B cell (primary cell): ENCODE results near the gene NUFIP1. TPM values are rescaled to one million over a fixed set of nuclear protein-coding genes. Genes with fewer than 3 reads are reported as not detected.
"Not testable (repeated sequence)": the region's sequence is repeated elsewhere in the genome, so short reads cannot be mapped to it uniquely, and the experiment has no call there.

Experiments
- ATAC-seq: fragments of 200-7000 bp; cut with Tn5 transposase; one replicate; pipeline ENCODE4 v1.10.0; 2021; ENCODE audit warnings: low read depth, mild to moderate bottlenecking, moderate number of reproducible peaks, moderate library complexity
- CTCF ChIA-PET: fragments of 350-600 bp; sonication (Branson Sonifier 250); formaldehyde crosslinking; loops from one replicate; lab custom pipeline; 2021; ENCODE audit warnings: antibody characterized with exemption, inconsistent platforms; lab: Charles Lee
- POLR2A ChIA-PET: fragments of 350-600 bp; sonication (Branson Sonifier 250); formaldehyde crosslinking; loops from one replicate; lab custom pipeline; 2021; ENCODE audit warnings: antibody characterized with exemption; lab: Charles Lee
- DNase-seq: peaks from one replicate; pipeline ENCODE4 v3.0.0; 2013
- H2AFZ ChIP-seq: 2 replicates; pipeline ENCODE4 v1.6.1; 2012; ENCODE audit warnings: mild to moderate bottlenecking, low read depth, low read length; ENCODE audit not compliant: insufficient read depth, poor library complexity, severe bottlenecking
- H3K27ac ChIP-seq, 2 donors: 1 replicate in 1 of 2; 2 replicates in 1 of 2; pipeline ENCODE4 v1.5.1; 2012 to 2013; ENCODE audit warnings: low read length in 2 of 2, mild to moderate bottlenecking in 2 of 2, moderate library complexity in 1 of 2
- H3K27me3 ChIP-seq, 4 experiments: fragments of 200-600 bp in 1 of 4; sonication (generic) in 1 of 4; replicated peaks in 1 of 4; 1 replicate in 2 of 4; 2 replicates in 2 of 4; pipeline versions ENCODE4 v1.6.1 to v1.7.0; 2013 to 2016; ENCODE audit warnings: low read length in 3 of 4, mild to moderate bottlenecking in 2 of 4, mixed read lengths in 1 of 4, moderate library complexity in 1 of 4; ENCODE audit not compliant: insufficient read depth in 4 of 4, control insufficient read depth in 3 of 4; ENCODE audit errors: control extremely low read depth in 1 of 4
- H3K36me3 ChIP-seq, 2 experiments: replicated peaks in 1 of 2; 1 replicate in 1 of 2; 2 replicates in 1 of 2; pipeline versions ENCODE4 v1.6.1 to v1.7.1; 2013; ENCODE audit warnings: low read length in 1 of 2; ENCODE audit not compliant: insufficient read depth in 2 of 2, control insufficient read depth in 1 of 2; ENCODE audit errors: control extremely low read depth in 1 of 2, extremely low read depth in 1 of 2
- H3K4me1 ChIP-seq, 2 donors: fragments of 200-600 bp in 1 of 2; sonication (generic) in 1 of 2; 1 replicate in 1 of 2; 2 replicates in 1 of 2; pipeline versions ENCODE4 v1.5.1 to v1.6.1; 2013 to 2017; ENCODE audit warnings: low read length in 2 of 2; ENCODE audit not compliant: control insufficient read depth in 2 of 2, insufficient read depth in 2 of 2
- H3K4me2 ChIP-seq: replicated peaks from 2 replicates; pipeline ENCODE3; 2012; ENCODE audit warnings: mild to moderate bottlenecking, low read depth, low read length; ENCODE audit not compliant: poor library complexity, severe bottlenecking
- H3K4me3 ChIP-seq, 5 experiments: fragments of 200-600 bp in 1 of 5; sonication (generic) in 1 of 5; 1 replicate in 3 of 5; 2 replicates in 2 of 5; pipeline versions ENCODE4 v1.5.1 to v1.7.0; 2011 to 2016; ENCODE audit warnings: low read length in 4 of 5, mild to moderate bottlenecking in 4 of 5, low read depth in 2 of 5, control low read depth in 1 of 5, moderate library complexity in 1 of 5; ENCODE audit not compliant: insufficient read depth in 1 of 5; ENCODE audit errors: control extremely low read depth in 1 of 5, extremely low read depth in 1 of 5
- H3K79me2 ChIP-seq: fragments of 200-600 bp; sonication (generic); one replicate; pipeline ENCODE4 v1.6.0; 2016; ENCODE audit warnings: low read length; ENCODE audit not compliant: control insufficient read depth, insufficient read depth
- H3K9ac ChIP-seq: fragments of 200-600 bp; sonication (generic); 2 replicates; pipeline ENCODE4 v1.6.1; 2017; ENCODE audit warnings: mild to moderate bottlenecking, low read length, moderate library complexity
- H3K9me3 ChIP-seq, 3 donors: one replicate each; pipeline versions ENCODE4 v1.6.1 to v1.7.1; 2013; ENCODE audit warnings: low read length in 2 of 3; ENCODE audit not compliant: control insufficient read depth in 2 of 3, insufficient read depth in 1 of 3; ENCODE audit errors: control extremely low read depth in 1 of 3
- H4K20me1 ChIP-seq: 2 replicates; pipeline ENCODE4 v1.6.0; 2012; ENCODE audit warnings: mild to moderate bottlenecking, low read length; ENCODE audit not compliant: insufficient read depth, control insufficient read depth, poor library complexity, severe bottlenecking
- H3K27ac Mint-ChIP-seq: one replicate; pipeline ENCODE4 v1.8.0; 2021; ENCODE audit warnings: mixed read lengths
- H3K27me3 Mint-ChIP-seq: one replicate; pipeline ENCODE4 v1.8.0; 2021; ENCODE audit warnings: mixed read lengths
- H3K4me1 Mint-ChIP-seq: one replicate; pipeline ENCODE4 v1.8.0; 2021; ENCODE audit warnings: mixed read lengths
- H3K4me3 Mint-ChIP-seq: one replicate; pipeline ENCODE4 v1.8.0; 2021; ENCODE audit warnings: mixed read lengths
- H3K9me3 Mint-ChIP-seq: one replicate; pipeline ENCODE4 v1.8.0; 2022; ENCODE audit warnings: mixed read lengths; ENCODE audit not compliant: insufficient read depth
- EZH2 ChIP-seq: IDR thresholded peaks from 2 replicates; pipeline ENCODE4 v1.6.1; 2012; ENCODE audit warnings: borderline replicate concordance, low read depth, mild to moderate bottlenecking, moderate library complexity, low read length; ENCODE audit not compliant: insufficient read depth, poor library complexity, severe bottlenecking
- WGBS: methylation state at CpG from one replicate; pipeline ENCODE4 v1.1.5; 2013; ENCODE audit warnings: missing lambda C conversion rate; ENCODE audit not compliant: insufficient coverage; 5-methylcytosine and 5-hydroxymethylcytosine counted together
- intact Hi-C: fragments of 100-400 bp; cut with micrococcal nuclease; formaldehyde crosslinking; loops from one replicate; pipeline ENCODE4 v1.10.0; 2022
- polyA plus RNA-seq: library from polyadenylated mRNA; depleted of rRNA; stranded (reverse); fragments of >200 nt; gene quantifications from 2 replicates; pipeline ENCODE4 v1.2.3, GENCODE V29; 2012
- total RNA-seq, 2 donors: library from RNA; stranded (reverse); fragments of 120-200 nt in 1 of 2; gene quantifications; 1 replicate in 1 of 2; 2 replicates in 1 of 2; pipeline versions ENCODE4 v1.2.3 to v1.2.4, GENCODE V29; 2013 to 2022
- TF ChIP-seq, protein P1 (sequence below): fragments of 200-600 bp; IDR thresholded peaks from one replicate; pipeline ENCODE4 v1.8.0; 2022; ENCODE audit warnings: antibody characterized with exemption, mild to moderate bottlenecking

NUFIP1 gene
- total and polyA plus RNA-seq, 2 donors (not counting 1 experiment from before 2014, with no cell fraction given): 2.2 to 4.7 TPM

GRCh38 chr13:44902738-44903137 is 86.5 kb downstream of the NUFIP1 start:
- Mint-ChIP-seq H3K4me1 (no peaks in the 10 kb centered on the region), H3K27me3 (peaks cover 48% of the 10 kb centered on the region), H3K4me3 (no peak overlapping the region), H3K9me3 (no peaks in the 10 kb centered on the region), H3K27ac (no peak overlapping the region)
- H2AFZ ChIP-seq: no peak overlapping the region
- no peaks in the 10 kb centered on the region for H3K9me3 ChIP-seq
- H3K4me1 ChIP-seq: no peaks in the 10 kb centered on the region
- intact Hi-C loops: no loop called here
- no peaks in the 10 kb centered on the region for H4K20me1 ChIP-seq
- ChIA-PET POLR2A (no interaction called here), CTCF (no interaction called here)
- H3K27me3 ChIP-seq: peaks cover 0 to 9% (median 2%) of the 10 kb centered on the region in 4 experiments
- 100% methylated on average over 2 of the region's 6 CpGs for WGBS
- ATAC-seq (no peak), DNase-seq (no peak)
- H3K79me2 ChIP-seq: no peaks in the 10 kb centered on the region
- no peak for TF ChIP-seq EZH2
- TF ChIP-seq, protein P1, sequence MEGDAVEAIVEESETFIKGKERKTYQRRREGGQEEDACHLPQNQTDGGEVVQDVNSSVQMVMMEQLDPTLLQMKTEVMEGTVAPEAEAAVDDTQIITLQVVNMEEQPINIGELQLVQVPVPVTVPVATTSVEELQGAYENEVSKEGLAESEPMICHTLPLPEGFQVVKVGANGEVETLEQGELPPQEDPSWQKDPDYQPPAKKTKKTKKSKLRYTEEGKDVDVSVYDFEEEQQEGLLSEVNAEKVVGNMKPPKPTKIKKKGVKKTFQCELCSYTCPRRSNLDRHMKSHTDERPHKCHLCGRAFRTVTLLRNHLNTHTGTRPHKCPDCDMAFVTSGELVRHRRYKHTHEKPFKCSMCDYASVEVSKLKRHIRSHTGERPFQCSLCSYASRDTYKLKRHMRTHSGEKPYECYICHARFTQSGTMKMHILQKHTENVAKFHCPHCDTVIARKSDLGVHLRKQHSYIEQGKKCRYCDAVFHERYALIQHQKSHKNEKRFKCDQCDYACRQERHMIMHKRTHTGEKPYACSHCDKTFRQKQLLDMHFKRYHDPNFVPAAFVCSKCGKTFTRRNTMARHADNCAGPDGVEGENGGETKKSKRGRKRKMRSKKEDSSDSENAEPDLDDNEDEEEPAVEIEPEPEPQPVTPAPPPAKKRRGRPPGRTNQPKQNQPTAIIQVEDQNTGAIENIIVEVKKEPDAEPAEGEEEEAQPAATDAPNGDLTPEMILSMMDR: no peak
- no peaks in the 10 kb centered on the region for H3K36me3 ChIP-seq
- H3K4me2 ChIP-seq: no peak overlapping the region
- H3K9ac ChIP-seq: no peak overlapping the region
- no peak overlapping the region for H3K27ac ChIP-seq
- H3K4me3 ChIP-seq: no peak overlapping the region

DNA sequence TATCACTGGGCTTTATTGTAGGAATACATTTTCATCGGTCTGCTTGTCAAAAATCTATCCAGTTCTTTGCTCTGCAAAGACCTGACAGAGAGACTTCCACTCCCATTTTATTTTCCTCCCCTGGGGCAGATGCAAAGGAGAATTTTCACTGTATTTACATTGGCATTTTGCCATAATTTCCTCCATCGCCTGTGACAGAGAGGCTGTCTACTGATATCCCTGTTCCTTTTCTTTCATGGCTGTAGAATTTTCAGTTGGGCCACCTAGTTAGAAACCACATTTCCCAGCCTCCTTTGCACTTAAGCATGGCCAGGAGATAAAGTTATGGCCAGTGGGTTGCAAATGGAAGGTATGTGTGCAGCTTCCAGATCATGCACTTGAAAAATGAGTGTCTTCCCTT is 89.3 kb downstream of the NUFIP1 start:
- intact Hi-C loops: no loop called here
- H2AFZ ChIP-seq: no peak overlapping the region
- Mint-ChIP-seq H3K4me3 (no peak overlapping the region), H3K9me3 (no peaks in the 10 kb centered on the region), H3K4me1 (no peaks in the 10 kb centered on the region), H3K27ac (no peak overlapping the region), H3K27me3 (peaks cover 38% of the 10 kb centered on the region)
- no peak overlapping the region for H3K9ac ChIP-seq
- no peak overlapping the region for H3K4me2 ChIP-seq
- CTCF ChIA-PET: no interaction called here
- TF ChIP-seq EZH2: no peak
- TF ChIP-seq, protein P1: no peak
- 100% methylated on average over 2 of the region's 2 CpGs for WGBS
- H4K20me1 ChIP-seq: no peaks in the 10 kb centered on the region
- no peaks in the 10 kb centered on the region for H3K79me2 ChIP-seq
- POLR2A ChIA-PET: no interaction called here
- ATAC-seq (no peak), DNase-seq (no peak)
- no peaks in the 10 kb centered on the region for H3K36me3 ChIP-seq
- peaks cover 0 to 9% (median 2%) of the 10 kb centered on the region in 4 experiments for H3K27me3 ChIP-seq
- H3K4me1 ChIP-seq: no peaks in the 10 kb centered on the region
- no peak overlapping the region for H3K27ac ChIP-seq
- H3K4me3 ChIP-seq: no peak overlapping the region
- H3K9me3 ChIP-seq: no peaks in the 10 kb centered on the region

GRCh38 chr13:44898308-44898707 is 91.0 kb downstream of the NUFIP1 start:
- H3K4me1 Mint-ChIP-seq, CTCF ChIA-PET, H3K27me3 ChIP-seq, H3K27ac ChIP-seq, H3K27ac Mint-ChIP-seq, H4K20me1 ChIP-seq, H3K9ac ChIP-seq, H3K4me3 ChIP-seq, intact Hi-C loops, H3K36me3 ChIP-seq, H3K4me1 ChIP-seq, H3K4me3 Mint-ChIP-seq, H3K79me2 ChIP-seq, H3K4me2 ChIP-seq, DNase-seq, H2AFZ ChIP-seq, H3K9me3 Mint-ChIP-seq, ATAC-seq, POLR2A ChIA-PET, H3K9me3 ChIP-seq: not testable (repeated sequence)
- WGBS: 100% methylated on average over 1 of the region's 2 CpGs
- peaks cover 31% of the 10 kb centered on the region for H3K27me3 Mint-ChIP-seq
